Adipocyte (in vitro differentiated cells): ENCODE data around the gene TBX4.
A peak's percentile ranks its signal among the peaks of the same experiment; 100 is the strongest.

Experiments used
- DNase-seq: peaks from one replicate; pipeline ENCODE4 v3.0.0-alpha.2; 2015; ENCODE audit warnings: low read depth
- H3K27me3 ChIP-seq: replicated peaks from 2 replicates; pipeline ENCODE4 v1.7.0; 2013; ENCODE audit warnings: mild to moderate bottlenecking, low read length, moderate library complexity; ENCODE audit not compliant: control insufficient read depth, insufficient read depth
- H3K36me3 ChIP-seq: 2 replicates; pipeline ENCODE4 v1.7.0; 2013; ENCODE audit warnings: low read length, mild to moderate bottlenecking, moderate library complexity; ENCODE audit not compliant: control insufficient read depth, insufficient read depth, severe bottlenecking
- H3K4me1 ChIP-seq: 2 replicates; pipeline ENCODE4 v1.7.0; 2013; ENCODE audit warnings: mild to moderate bottlenecking, low read length, moderate library complexity; ENCODE audit not compliant: control insufficient read depth, insufficient read depth
- H3K4me3 ChIP-seq: 2 replicates; pipeline ENCODE4 v1.7.0; 2013; ENCODE audit warnings: mild to moderate bottlenecking, low read length, moderate library complexity
- H3K9ac ChIP-seq: 2 replicates; pipeline ENCODE4 v1.7.0; 2013; ENCODE audit warnings: mild to moderate bottlenecking, low read length, moderate library complexity
- H3K9me3 ChIP-seq: 2 replicates; pipeline ENCODE4 v1.7.0; 2013; ENCODE audit warnings: mild to moderate bottlenecking, low read length, moderate library complexity; ENCODE audit not compliant: control insufficient read depth

Gene TBX4

DNA sequence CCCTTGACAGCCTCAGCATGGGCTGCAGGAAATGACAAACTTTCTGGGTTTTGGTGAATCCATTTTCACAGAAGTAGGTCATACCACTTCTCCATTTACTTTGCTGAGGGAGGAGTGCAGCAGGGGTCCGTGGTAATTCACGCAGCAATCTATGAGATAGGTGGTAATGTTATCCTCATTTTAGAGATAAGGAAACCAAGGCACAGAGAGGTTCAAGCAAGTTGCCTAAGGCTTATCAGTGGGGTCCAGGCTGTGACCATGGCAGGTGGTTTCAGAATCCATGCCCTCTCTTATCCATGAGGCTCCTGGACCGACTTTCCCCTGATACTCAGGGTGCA is 12.6 kb downstream of the TBX4 start:
- no peak overlapping the region for H3K4me3 ChIP-seq
- H3K9ac ChIP-seq, result no peak overlapping the region
- peaks cover 9% of the 10 kb centered on the region for H3K9me3 ChIP-seq
- peaks cover 31% of the 10 kb centered on the region for H3K27me3 ChIP-seq
- no peak for DNase-seq
- no peaks in the 10 kb centered on the region for H3K36me3 ChIP-seq
- H3K4me1 ChIP-seq, result no peaks in the 10 kb centered on the region

DNA sequence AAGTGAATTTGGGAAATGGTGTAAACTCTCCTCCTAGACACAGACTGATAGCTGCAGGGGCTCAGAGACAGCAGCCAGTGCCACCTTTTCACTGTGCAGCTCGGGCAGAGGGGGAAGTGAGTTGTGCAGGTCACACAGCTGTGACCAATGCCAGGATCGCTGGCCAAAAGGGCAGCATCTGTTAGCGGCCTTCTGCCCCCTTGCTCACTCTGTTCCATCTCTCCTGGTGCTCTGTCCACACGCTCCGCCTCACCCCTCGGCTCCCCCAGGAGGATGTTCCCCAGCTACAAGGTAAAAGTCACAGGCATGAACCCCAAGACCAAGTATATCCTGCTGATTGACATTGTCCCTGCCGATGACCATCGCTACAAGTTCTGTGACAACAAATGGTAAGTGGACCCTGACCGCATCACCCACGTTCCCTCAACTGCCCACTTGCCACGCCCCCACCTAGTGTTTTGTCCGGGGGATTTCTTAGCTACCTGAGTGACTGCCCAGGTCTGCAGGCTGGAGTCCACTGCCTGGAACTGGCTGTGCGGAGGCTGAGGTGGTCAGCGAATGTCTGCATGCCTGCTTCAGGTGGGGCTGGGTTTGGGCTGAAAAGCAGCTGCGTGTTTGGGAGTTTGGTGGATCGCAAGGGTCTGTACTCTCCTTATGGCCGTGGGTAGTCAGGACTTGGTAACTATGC is 13.5 kb downstream of the TBX4 start:
- H3K4me3 ChIP-seq, result no peak overlapping the region
- peaks cover 3% of the 10 kb centered on the region for H3K9me3 ChIP-seq
- peaks cover 23% of the 10 kb centered on the region for H3K27me3 ChIP-seq
- no peak overlapping the region for H3K9ac ChIP-seq
- H3K4me1 ChIP-seq, result no peaks in the 10 kb centered on the region
- DNase-seq, result no peak
- no peaks in the 10 kb centered on the region for H3K36me3 ChIP-seq

DNA sequence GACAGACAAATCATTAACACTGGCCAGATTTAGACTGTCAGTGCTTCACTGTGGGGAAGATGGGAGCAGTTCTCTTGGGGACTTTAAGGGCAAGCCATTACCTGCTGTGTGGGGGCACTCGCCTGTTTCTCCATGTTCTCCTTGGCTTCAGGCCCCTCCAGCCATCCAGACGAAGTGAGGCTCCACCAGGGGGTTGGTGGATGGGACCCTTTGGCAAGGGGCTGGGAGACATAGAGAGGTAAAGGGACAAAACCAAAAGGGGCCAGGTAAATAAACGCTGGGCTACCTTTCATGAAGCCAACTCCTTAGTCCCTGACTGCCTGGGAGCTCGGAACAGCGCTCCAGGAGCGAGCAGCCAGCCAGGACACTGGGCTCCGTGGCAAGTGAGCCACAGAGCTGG is 14.0 kb downstream of the TBX4 start:
- no peaks in the 10 kb centered on the region for H3K4me1 ChIP-seq
- DNase-seq, result no peak
- no peaks in the 10 kb centered on the region for H3K9me3 ChIP-seq
- H3K27me3 ChIP-seq, result peaks cover 17% of the 10 kb centered on the region
- H3K4me3 ChIP-seq, result no peak overlapping the region
- H3K9ac ChIP-seq, result no peak overlapping the region
- H3K36me3 ChIP-seq, result no peaks in the 10 kb centered on the region

DNA sequence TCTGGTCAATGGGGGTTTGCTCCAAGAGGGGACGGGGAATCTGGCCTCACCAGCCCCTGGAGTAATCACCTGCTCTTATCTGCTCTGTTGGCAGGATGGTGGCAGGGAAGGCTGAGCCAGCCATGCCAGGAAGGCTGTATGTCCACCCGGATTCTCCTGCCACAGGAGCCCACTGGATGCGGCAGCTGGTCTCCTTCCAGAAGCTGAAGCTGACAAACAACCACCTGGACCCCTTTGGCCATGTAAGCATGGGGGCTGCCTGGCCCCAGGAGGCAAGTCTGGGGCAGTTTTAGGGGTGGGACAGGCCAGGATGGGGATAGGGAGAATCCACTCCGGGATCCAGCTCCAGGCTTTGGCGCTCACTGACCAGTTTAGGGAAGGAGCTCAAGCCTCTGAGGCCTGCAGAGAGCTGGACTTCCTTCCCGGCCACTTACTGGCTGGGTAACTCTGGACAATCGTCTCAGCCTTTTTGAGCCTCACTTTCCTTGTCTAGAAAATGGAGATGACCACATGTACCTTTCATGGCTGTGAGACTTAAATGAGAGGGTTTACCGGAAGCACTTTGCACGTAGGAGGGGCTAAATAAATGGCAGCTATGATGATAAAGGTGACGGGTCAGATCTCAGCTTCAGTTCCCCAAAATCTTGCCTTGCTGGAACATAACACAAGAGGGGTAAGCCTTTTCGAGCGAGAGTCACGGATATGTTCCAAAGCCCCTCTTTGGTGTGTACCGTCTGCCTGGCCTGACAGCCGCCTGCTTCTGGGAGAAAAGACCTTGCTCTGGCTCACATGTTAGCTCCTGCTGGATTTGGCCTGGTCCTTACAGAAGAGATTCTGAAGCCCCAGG is 15.4 kb downstream of the TBX4 start:
- DNase-seq, result peak; percentile 46
- peaks cover 11% of the 10 kb centered on the region for H3K27me3 ChIP-seq

DNA sequence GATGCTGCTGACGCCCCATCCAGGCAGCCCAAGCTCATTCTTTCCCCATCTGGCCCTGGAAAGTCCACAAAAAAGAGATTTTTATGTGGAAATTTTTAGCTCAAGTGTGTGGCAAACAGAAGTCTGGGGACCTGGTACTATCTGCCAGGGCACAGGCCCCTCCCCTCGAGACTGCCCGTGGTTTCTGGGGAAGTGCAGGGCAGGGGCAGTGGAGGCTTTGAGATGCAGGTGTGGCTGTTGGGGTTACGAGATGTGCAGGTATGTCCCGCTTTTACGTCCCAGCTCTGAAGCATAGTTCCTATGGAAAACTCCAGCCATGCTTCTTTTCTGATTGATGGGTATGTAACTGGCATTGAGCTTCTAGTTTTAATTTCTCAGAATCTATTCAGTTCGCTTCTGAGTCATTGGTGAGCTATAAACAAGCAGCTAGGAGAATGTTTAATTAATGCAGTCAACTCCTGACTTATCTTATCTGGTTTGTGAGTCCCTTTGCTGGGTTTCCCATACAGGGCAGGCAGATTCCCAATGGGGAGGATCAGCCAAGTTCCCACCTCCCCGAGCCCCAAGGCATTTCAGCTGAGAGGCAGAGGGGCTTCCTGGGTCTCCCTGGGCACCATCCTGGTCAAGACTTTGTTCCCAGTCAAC is 16.2 kb downstream of the TBX4 start:
- Histone ChIP-seq H3K9me3 (no peaks in the 10 kb centered on the region), H3K4me1 (no peaks in the 10 kb centered on the region), H3K36me3 (no peaks in the 10 kb centered on the region), H3K27me3 (peaks cover 5% of the 10 kb centered on the region), H3K4me3 (no peak overlapping the region), H3K9ac (no peak overlapping the region)
- no peak for DNase-seq

More for the DNA sequence above, 15.4 kb downstream of the TBX4 start:
- Histone ChIP-seq H3K9me3 (no peaks in the 10 kb centered on the region), H3K36me3 (no peaks in the 10 kb centered on the region), H3K4me3 (no peak overlapping the region), H3K4me1 (no peaks in the 10 kb centered on the region), H3K9ac (no peak overlapping the region)

DNA sequence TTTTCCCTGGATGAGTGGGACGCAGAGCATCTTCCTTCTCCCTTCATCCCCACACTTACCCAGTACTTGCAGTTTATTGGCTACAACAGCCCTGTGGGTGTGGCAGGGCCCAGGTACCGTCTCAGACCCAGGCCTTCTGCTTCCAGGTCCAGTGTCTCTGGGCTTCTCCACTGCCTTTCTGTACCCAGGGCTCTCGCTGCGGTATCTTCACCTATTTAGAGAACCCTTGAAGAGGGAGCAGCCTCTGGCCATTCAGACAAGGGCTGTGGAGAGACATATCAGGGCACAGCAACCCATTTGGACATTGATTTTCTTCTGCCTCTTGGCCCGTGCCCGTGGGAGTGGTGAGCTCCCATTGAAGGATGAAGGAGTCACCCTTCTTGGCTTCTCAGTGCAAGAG is 17.3 kb downstream of the TBX4 start:
- H3K4me1 ChIP-seq, result no peaks in the 10 kb centered on the region
- H3K9me3 ChIP-seq, result no peaks in the 10 kb centered on the region
- DNase-seq, result no peak

DNA sequence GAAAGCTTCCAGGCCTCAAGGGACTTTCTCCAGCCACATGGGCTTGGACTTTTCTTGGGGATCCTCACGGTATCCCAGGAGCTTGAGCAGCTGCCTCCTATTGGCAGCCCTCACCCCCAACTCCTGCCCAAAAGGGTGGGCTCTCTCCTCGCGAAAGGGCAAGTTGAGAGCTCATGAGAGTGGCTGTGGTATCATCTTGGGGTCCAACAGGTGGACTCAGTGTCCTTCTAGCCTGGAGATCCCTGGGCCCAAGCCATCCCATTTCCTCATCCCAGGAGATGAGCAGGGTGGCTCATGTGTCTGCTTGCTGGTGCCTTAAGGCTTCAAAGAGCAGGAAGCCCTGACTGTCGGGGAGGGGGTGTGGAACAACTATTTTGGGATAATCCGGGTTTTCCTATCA is 17.7 kb downstream of the TBX4 start:
- Histone ChIP-seq H3K27me3 (peaks cover under 1% of the 10 kb centered on the region), H3K36me3 (no peaks in the 10 kb centered on the region), H3K4me1 (no peaks in the 10 kb centered on the region), H3K9me3 (no peaks in the 10 kb centered on the region), H3K9ac (no peak overlapping the region), H3K4me3 (no peak overlapping the region)
- no peak for DNase-seq

More for the DNA sequence above, 17.3 kb downstream of the TBX4 start:
- Histone ChIP-seq H3K4me3 (no peak overlapping the region), H3K9ac (no peak overlapping the region), H3K27me3 (peaks cover 5% of the 10 kb centered on the region), H3K36me3 (no peaks in the 10 kb centered on the region)

DNA sequence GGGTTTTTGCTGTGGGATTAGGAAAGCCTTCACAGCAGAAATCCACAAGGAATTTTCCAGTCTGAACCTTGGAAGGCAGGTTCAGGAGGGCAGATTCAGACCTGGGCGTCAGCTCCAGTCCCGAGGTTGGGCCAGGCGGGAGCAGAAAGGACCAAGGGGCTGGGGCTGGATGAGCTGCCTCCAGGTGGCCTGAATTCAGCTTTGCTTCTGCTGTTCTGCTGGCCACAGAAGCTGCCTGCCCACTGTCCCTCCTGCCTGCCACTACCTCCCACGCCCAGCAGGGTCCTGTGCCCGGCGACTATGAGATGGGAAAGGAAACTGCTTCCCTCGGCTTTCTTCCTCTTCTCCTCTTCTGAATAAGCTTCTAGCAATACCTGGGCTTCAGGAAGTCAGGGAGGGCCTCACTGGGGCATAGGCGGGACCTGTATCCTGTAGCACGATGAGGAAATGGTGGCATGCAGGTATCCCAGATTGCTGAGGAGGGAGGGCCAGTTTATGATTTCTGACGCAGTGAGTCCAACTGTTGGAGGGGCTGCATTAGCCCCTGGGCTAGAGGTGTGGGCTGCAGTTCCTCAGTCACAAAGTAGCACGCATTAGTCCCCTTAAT is 18.4 kb downstream of the TBX4 start:
- Histone ChIP-seq H3K9me3 (no peaks in the 10 kb centered on the region), H3K27me3 (no peaks in the 10 kb centered on the region)

DNA sequence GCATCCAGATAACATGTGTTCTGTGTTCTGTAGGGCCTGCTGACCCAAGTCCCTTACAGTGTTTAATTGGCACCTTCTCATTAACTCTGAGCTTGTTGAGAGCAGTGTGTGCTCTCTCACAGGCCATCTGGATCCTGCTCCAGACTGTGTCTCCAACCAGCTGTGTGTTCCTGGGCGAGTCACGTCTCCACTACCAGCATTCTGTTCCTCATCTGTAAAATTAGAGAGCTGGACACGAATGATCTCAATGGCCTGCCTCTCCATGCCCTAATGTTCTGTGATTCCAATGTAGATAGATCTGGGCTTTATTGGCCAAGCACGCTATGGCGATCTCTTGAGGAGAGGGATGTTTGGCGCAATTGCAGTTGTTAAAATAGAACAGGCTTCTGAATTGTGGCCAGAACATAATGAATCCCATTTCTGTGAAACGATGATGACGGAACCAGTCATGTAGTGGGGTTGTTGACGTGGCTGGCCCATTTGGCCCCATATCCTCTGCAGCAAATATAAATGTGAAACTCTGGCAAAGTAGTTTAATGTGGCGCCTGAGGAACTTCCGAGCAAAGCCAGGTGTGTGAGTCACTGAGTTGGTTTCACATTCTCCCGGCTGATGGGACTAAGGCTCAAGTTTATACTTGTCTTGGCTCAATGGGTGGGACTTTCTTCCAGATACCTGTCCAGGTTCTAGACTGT is 22.2 kb downstream of the TBX4 start:
- Histone ChIP-seq H3K27me3 (no peaks in the 10 kb centered on the region), H3K9ac (no peak overlapping the region), H3K36me3 (no peaks in the 10 kb centered on the region), H3K4me3 (no peak overlapping the region), H3K4me1 (peaks cover 3% of the 10 kb centered on the region), H3K9me3 (no peaks in the 10 kb centered on the region)
- no peak for DNase-seq

More for the DNA sequence above, 18.4 kb downstream of the TBX4 start:
- H3K36me3 ChIP-seq, result no peaks in the 10 kb centered on the region
- H3K4me1 ChIP-seq, result peaks cover 2% of the 10 kb centered on the region
- H3K4me3 ChIP-seq, result no peak overlapping the region
- DNase-seq, result no peak
- no peak overlapping the region for H3K9ac ChIP-seq

DNA sequence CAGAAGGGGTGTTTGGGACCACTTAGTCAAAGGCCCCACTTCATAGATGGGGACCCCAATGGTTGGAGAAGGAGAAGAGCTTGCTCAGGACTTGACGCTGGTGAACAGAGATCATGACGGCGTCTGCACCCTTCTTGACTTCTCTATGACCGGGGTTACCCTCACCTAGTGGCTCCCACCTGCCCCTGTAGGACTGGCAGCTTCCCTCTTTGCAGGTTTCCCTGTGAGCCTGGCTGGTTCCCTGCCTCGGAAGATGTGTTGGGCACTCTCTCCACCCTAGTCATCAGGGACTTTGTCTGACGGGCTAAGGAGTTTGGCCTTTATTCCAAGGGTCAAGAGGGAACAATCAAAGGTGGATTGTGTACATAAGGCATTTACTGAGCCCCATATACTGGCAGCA is 22.7 kb downstream of the TBX4 start:
- H3K4me3 ChIP-seq, result no peak overlapping the region
- H3K4me1 ChIP-seq, result peaks cover 3% of the 10 kb centered on the region
- H3K27me3 ChIP-seq, result no peaks in the 10 kb centered on the region
- no peaks in the 10 kb centered on the region for H3K36me3 ChIP-seq
- no peak for DNase-seq
- no peak overlapping the region for H3K9ac ChIP-seq
- no peaks in the 10 kb centered on the region for H3K9me3 ChIP-seq

DNA sequence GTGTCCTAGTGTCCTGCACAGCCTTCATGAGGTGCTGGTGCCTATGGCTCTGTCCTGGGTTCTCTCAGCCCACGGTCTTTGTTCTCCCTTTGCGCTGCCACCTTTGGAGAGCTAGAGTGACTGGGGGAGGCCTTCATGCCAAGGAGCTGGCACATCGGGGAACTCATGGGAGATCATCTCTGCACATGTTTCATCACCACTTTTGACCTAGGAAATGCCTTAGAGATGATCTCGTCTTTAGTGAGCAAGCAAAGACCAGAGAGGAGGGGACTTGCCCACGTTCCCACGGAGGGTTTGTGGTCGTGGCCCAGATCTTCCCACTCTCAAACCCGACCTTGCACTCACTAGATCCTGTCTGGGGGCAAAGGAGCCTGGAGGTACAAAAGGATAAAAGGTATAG is 23.5 kb downstream of the TBX4 start:
- H3K4me3 ChIP-seq, result no peak overlapping the region
- no peak overlapping the region for H3K9ac ChIP-seq
- no peaks in the 10 kb centered on the region for H3K36me3 ChIP-seq
- DNase-seq, result peak; percentile 52
- H3K9me3 ChIP-seq, result no peaks in the 10 kb centered on the region
- H3K27me3 ChIP-seq, result no peaks in the 10 kb centered on the region
- H3K4me1 ChIP-seq, result peaks cover 3% of the 10 kb centered on the region
